Mesothelial cell of epicardium (in vitro differentiated cells): Measurements from ENCODE around the gene ANKHD1. TPM values are rescaled to one million over a fixed set of nuclear protein-coding genes. Genes with fewer than 3 reads are reported as not detected.
A peak's percentile ranks its signal among the peaks of the same experiment; 100 is the strongest.

Experiments used
- DNase-seq, 2 experiments: peaks; one replicate each; pipeline ENCODE4 v3.0.0; 2021; ENCODE audit warnings: low spot score in 2 of 2; ENCODE audit not compliant: unreplicated experiment in 2 of 2
- H3K27ac Mint-ChIP-seq: 2 replicates; pipeline ENCODE4 v1.8.0; 2021; ENCODE audit warnings: mixed read lengths
- H3K27me3 Mint-ChIP-seq: 2 replicates; pipeline ENCODE4 v1.8.0; 2021; ENCODE audit warnings: low read depth, mixed read lengths
- H3K36me3 Mint-ChIP-seq: 2 replicates; pipeline ENCODE4 v1.8.0; 2021; ENCODE audit warnings: mixed read lengths
- H3K4me1 Mint-ChIP-seq: 2 replicates; pipeline ENCODE4 v1.8.0; 2021; ENCODE audit warnings: mixed read lengths
- H3K4me3 Mint-ChIP-seq: 2 replicates; pipeline ENCODE4 v1.8.0; 2021; ENCODE audit warnings: mild to moderate bottlenecking, moderate library complexity, mixed read lengths
- H3K9me3 Mint-ChIP-seq: 2 replicates; pipeline ENCODE4 v1.8.0; 2021; ENCODE audit warnings: mixed read lengths
- CTCF ChIP-seq: fragments of 200-600 bp; sonication (generic); IDR thresholded peaks from one replicate; pipeline ENCODE4 v1.5.0; 2021; ENCODE audit warnings: antibody characterized with exemption; ENCODE audit not compliant: unreplicated experiment
- total RNA-seq: library from RNA; stranded (reverse); gene quantifications from 3 replicates; pipeline ENCODE4 v1.2.1, GENCODE V29; 2021

The ANKHD1 gene
- total RNA-seq, 1 donor from 2014 or later = 128 TPM

GRCh38 chr5:140548300-140548688 is 146.7 kb downstream of the ANKHD1 start:
- Mint-ChIP-seq H3K4me1 (peaks cover 19% of the 10 kb centered on the region), H3K27ac (peak overlapping the region; percentile 85), H3K36me3 (peaks cover 21% of the 10 kb centered on the region), H3K9me3 (no peaks in the 10 kb centered on the region), H3K27me3 (no peaks in the 10 kb centered on the region), H3K4me3 (peak overlapping the region; percentile 64)
- TF ChIP-seq CTCF = no peak
- no peak for DNase-seq

GRCh38 chr5:140548791-140549190 is 147.2 kb downstream of the ANKHD1 start:
- Mint-ChIP-seq H3K4me3 (no peak overlapping the region), H3K36me3 (peaks cover 20% of the 10 kb centered on the region), H3K27ac (peak overlapping the region; percentile 85), H3K9me3 (no peaks in the 10 kb centered on the region), H3K4me1 (peaks cover 19% of the 10 kb centered on the region), H3K27me3 (no peaks in the 10 kb centered on the region)
- no peak for DNase-seq
- no peak for TF ChIP-seq CTCF

GRCh38 chr5:140549237-140550144 is 147.9 kb downstream of the ANKHD1 start:
- Mint-ChIP-seq H3K9me3 (no peaks in the 10 kb centered on the region), H3K4me3 (peak overlapping the region; percentile 42), H3K27ac (peak overlapping the region; percentile 85), H3K36me3 (peaks cover 15% of the 10 kb centered on the region), H3K4me1 (peaks cover 22% of the 10 kb centered on the region), H3K27me3 (no peaks in the 10 kb centered on the region)
- DNase-seq = no peak
- TF ChIP-seq CTCF = no peak

- H3K27ac Mint-ChIP-seq = no peak overlapping the region
- no peaks in the 10 kb centered on the region for H3K27me3 Mint-ChIP-seq
- peaks cover 11% of the 10 kb centered on the region for H3K36me3 Mint-ChIP-seq
- TF ChIP-seq CTCF = no peak
- H3K4me1 Mint-ChIP-seq = peaks cover 25% of the 10 kb centered on the region
- no peaks in the 10 kb centered on the region for H3K9me3 Mint-ChIP-seq
- H3K4me3 Mint-ChIP-seq = no peak overlapping the region
- DNase-seq = no peak
Measured at GRCh38 chr5:140550147-140551079, 148.8 kb downstream of the ANKHD1 start.

GRCh38 chr5:140551872-140552271 is 150.2 kb downstream of the ANKHD1 start:
- no peak for TF ChIP-seq CTCF
- no peaks in the 10 kb centered on the region for H3K27me3 Mint-ChIP-seq
- H3K9me3 Mint-ChIP-seq = no peaks in the 10 kb centered on the region
- no peak overlapping the region for H3K4me3 Mint-ChIP-seq
- no peak overlapping the region for H3K27ac Mint-ChIP-seq
- peaks cover 11% of the 10 kb centered on the region for H3K36me3 Mint-ChIP-seq
- no peak for DNase-seq
- peaks cover 32% of the 10 kb centered on the region for H3K4me1 Mint-ChIP-seq
